HCT116 (cell line): ENCODE data around the gene PIP4K2B. TPM values are rescaled to one million over a fixed set of nuclear protein-coding genes. Genes with fewer than 3 reads are reported as not detected.

Experiments
- ATAC-seq: fragments of 200-7000 bp; cut with Tn5 transposase; 2 replicates; pipeline ENCODE4 v1.9.1; 2020; ENCODE audit warnings: mild to moderate bottlenecking, moderate library complexity
- BruUV-seq: library from RNA; stranded (reverse); fragments of 400-500 nt; replicated peaks from 2 replicates; lab custom pipeline; 2021; lab: Mats Ljungman, UMichigan
- CTCF ChIA-PET: fragments of 300-600 bp; sonication (Branson Sonifier 250); formaldehyde crosslinking; loops from one replicate; lab custom pipeline; 2021; ENCODE audit warnings: antibody characterized with exemption; lab: Charles Lee
- POLR2A ChIA-PET: fragments of 300-600, 350-600 bp; sonication (Branson Sonifier 250); formaldehyde crosslinking; loops from one replicate; lab custom pipeline; 2021; ENCODE audit warnings: antibody characterized with exemption; lab: Charles Lee
- RAD21 ChIA-PET, 2 experiments: fragments of 300-600 bp; sonication (Branson Sonifier 250); formaldehyde crosslinking; loops; one replicate each; lab custom pipeline; 2023; ENCODE audit warnings: low total read pairs in 2 of 2; ENCODE audit not compliant: uncharacterized antibody in 2 of 2, unreplicated experiment in 2 of 2, low non-redundant PET in 1 of 2; lab: Charles Lee
- DNase-seq: peaks from one replicate; pipeline ENCODE4 v3.0.0-alpha.2; 2010; ENCODE audit warnings: low read depth, low spot score
- H2AFZ ChIP-seq: fragments of 200-600 bp; shearing (Covaris generic), sonication (generic); 2 replicates; pipeline ENCODE4 v1.6.1; 2017; ENCODE audit warnings: low read depth, mixed run types, mixed read lengths, antibody characterized with exemption, low read length; ENCODE audit not compliant: poor library complexity, severe bottlenecking
- H3K27ac ChIP-seq: 2 replicates; pipeline ENCODE4 v1.5.1; 2012; ENCODE audit warnings: low read depth, low read length
- H3K27me3 ChIP-seq: fragments of 200-600 bp; sonication (generic); 2 replicates; pipeline ENCODE4 v1.6.1; 2016; ENCODE audit warnings: mixed run types, low read length, mixed read lengths; ENCODE audit not compliant: insufficient read depth
- H3K36me3 ChIP-seq, 2 experiments: fragments of 200-500 bp in 1 of 2; fragments of 200-600 bp in 1 of 2; sonication (Bioruptor generic) in 1 of 2; sonication (generic) in 1 of 2; 2 replicates each; pipeline versions ENCODE4 v1.5.1 to v1.6.1; 2014 to 2016; ENCODE audit warnings: low read length in 2 of 2, inconsistent platforms in 1 of 2, mixed read lengths in 1 of 2, mixed run types in 1 of 2; ENCODE audit not compliant: insufficient read depth in 2 of 2, control insufficient read depth in 1 of 2
- H3K4me1 ChIP-seq, 2 experiments: fragments of 200-600 bp in 1 of 2; sonication (generic) in 1 of 2; 2 replicates each; pipeline versions ENCODE4 v1.5.1 to v1.6.1; 2012 to 2017; ENCODE audit warnings: low read length in 2 of 2, inconsistent platforms in 1 of 2, mild to moderate bottlenecking in 1 of 2, mixed read lengths in 1 of 2, mixed run types in 1 of 2, moderate library complexity in 1 of 2; ENCODE audit not compliant: insufficient read depth in 2 of 2, control insufficient read depth in 1 of 2
- H3K4me2 ChIP-seq: fragments of 200-600 bp; sonication (generic); 2 replicates; pipeline ENCODE4 v1.6.1; 2017; ENCODE audit warnings: mixed run types, low read length, mixed read lengths
- H3K4me3 ChIP-seq, 2 experiments: fragments of 200-600 bp in 1 of 2; sonication (generic) in 1 of 2; replicated peaks in 1 of 2; 2 replicates each; pipeline ENCODE4 v1.5.1; 2011 to 2016; ENCODE audit warnings: low read length in 2 of 2, control low read depth in 1 of 2, low read depth in 1 of 2, mild to moderate bottlenecking in 1 of 2, mixed read lengths in 1 of 2, mixed run types in 1 of 2
- H3K79me2 ChIP-seq: fragments of 200-600 bp; sonication (generic); 2 replicates; pipeline ENCODE4 v1.6.1; 2017; ENCODE audit warnings: mild to moderate bottlenecking, mixed run types, low read length, moderate library complexity, mixed read lengths; ENCODE audit not compliant: insufficient read depth
- H3K9ac ChIP-seq: fragments of 200-600 bp; sonication (generic); 2 replicates; pipeline ENCODE4 v1.6.1; 2016; ENCODE audit warnings: low read length, mixed read lengths
- H3K9me2 ChIP-seq: fragments of 200-600 bp; sonication (generic), shearing (Covaris generic); 2 replicates; pipeline ENCODE4 v1.6.1; 2017; ENCODE audit warnings: mixed run types, mild to moderate bottlenecking, moderate library complexity; ENCODE audit not compliant: insufficient read depth
- H3K9me3 ChIP-seq, 2 experiments: fragments of 200-500 bp in 1 of 2; fragments of 200-600 bp in 1 of 2; sonication (Bioruptor generic) in 1 of 2; sonication (generic) in 1 of 2; 2 replicates each; pipeline ENCODE4 v1.6.1; 2014 to 2017; ENCODE audit warnings: low read length in 2 of 2, mixed read lengths in 2 of 2, inconsistent platforms in 1 of 2, low read depth in 1 of 2, mild to moderate bottlenecking in 1 of 2, mixed run types in 1 of 2, moderate library complexity in 1 of 2; ENCODE audit not compliant: control insufficient read depth in 1 of 2, insufficient read depth in 1 of 2
- H4K20me1 ChIP-seq: fragments of 200-600 bp; sonication (generic), shearing (Covaris generic); 2 replicates; pipeline ENCODE4 v1.6.1; 2017; ENCODE audit warnings: mixed run types, mild to moderate bottlenecking, moderate library complexity; ENCODE audit not compliant: insufficient read depth
- CEBPB ChIP-seq: IDR thresholded peaks from 2 replicates; pipeline ENCODE4 v1.6.1; 2012; ENCODE audit warnings: low read depth
- EZH2 ChIP-seq: fragments of 200-600 bp; sonication (generic); IDR thresholded peaks from 2 replicates; pipeline ENCODE4 v1.6.1; 2017; ENCODE audit warnings: antibody characterized with exemption, mixed run types
- EZH2phosphoT487 ChIP-seq: fragments of 200-600 bp; IDR thresholded peaks from 2 replicates; pipeline ENCODE4 v1.6.1; 2018; ENCODE audit warnings: antibody characterized with exemption, borderline replicate concordance
- RAD21 ChIP-seq: IDR thresholded peaks from 2 replicates; pipeline ENCODE4 v1.6.1; 2012; ENCODE audit warnings: low read depth, mild to moderate bottlenecking
- SIN3A ChIP-seq: IDR thresholded peaks from 2 replicates; pipeline ENCODE4 v1.6.1; 2012; ENCODE audit warnings: low read depth
- SRF ChIP-seq: IDR thresholded peaks from 2 replicates; pipeline ENCODE4 v1.6.1; 2012; ENCODE audit warnings: low read depth
- intact Hi-C: fragments of 100-400 bp; cut with micrococcal nuclease; formaldehyde crosslinking; loops from 2 replicates; pipeline ENCODE4 v1.10.0; 2022
- microRNA-seq: library from miRNA; unstranded; fragments of <30 nt; microRNA quantifications from one replicate; pipeline ENCODE4, GENCODE V29; 2016; ENCODE audit warnings: borderline number of aligned reads
- total RNA-seq: library from RNA; stranded (reverse); gene quantifications from one replicate; pipeline ENCODE4 v1.2.1, GENCODE V29; 2021; ENCODE audit not compliant: unreplicated experiment

Gene PIP4K2B
- total RNA-seq, 1 experiment from 2014 or later, result 40.3 TPM

DNA sequence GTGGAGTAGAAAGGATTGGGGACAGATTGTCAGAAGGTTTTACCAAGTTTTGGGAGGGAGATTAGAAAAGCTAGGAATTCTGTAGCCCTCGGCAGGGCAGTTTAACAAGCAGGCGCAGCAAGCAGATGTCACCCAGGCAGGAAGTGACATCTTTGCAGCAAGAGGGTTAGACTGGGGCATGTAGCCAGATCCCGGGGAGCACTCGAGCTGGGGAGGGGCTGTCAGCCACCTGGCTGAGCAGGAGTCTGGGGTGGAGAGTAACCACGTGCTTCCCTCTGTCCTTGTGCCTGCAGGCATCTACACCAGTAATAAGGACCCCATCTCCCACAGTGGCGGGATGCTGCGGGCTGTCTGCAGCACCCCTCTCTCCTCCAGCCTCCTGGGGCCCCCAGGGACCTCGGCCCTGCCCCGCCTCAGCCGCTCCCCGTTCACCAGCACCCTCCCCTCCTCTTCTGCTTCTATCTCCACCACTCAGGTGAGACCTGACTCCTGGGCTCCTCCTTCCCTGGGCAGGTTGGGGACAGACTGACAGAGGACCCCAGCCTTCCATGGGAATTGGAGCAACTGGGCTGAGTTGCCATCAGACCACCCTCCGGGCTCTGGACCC is 82.1 kb downstream of the PIP4K2B start:
- Histone ChIP-seq H3K4me2 (no peak overlapping the region), H3K4me3 (no peak overlapping the region)
- CTCF ChIA-PET, result no interaction called here

GRCh38 chr17:38716368-38717005 is 82.9 kb downstream of the PIP4K2B start:
- no peak overlapping the region for H2AFZ ChIP-seq
- no peak for DNase-seq
- TF ChIP-seq EZH2phosphoT487 (no peak), SIN3A (no peak), RAD21 (no peak), CEBPB (no peak)
- H3K9me3 ChIP-seq, result no peaks in the 10 kb centered on the region
- BruUV-seq, result no TSS peak
- intact Hi-C loops, result no loop called here
- ATAC-seq, result no peak
- H3K4me2 ChIP-seq, result no peak overlapping the region
- RAD21 ChIA-PET, result no interaction called here
- peaks cover 13 to 27% of the 10 kb centered on the region in 2 experiments for H3K36me3 ChIP-seq
- peaks cover 5 to 24% of the 10 kb centered on the region in 2 experiments for H3K4me1 ChIP-seq
- H4K20me1 ChIP-seq, result no peaks in the 10 kb centered on the region
- no peaks in the 10 kb centered on the region for H3K27me3 ChIP-seq
- no peaks in the 10 kb centered on the region for H3K79me2 ChIP-seq
- CTCF ChIA-PET, result interaction anchor here (0.9 kb wide), 1 partner anchor 19 kb away, joined by 3 read pairs; no protein-coding TSS in a partner anchor
- POLR2A ChIA-PET, result no interaction called here
- no peak overlapping the region for H3K4me3 ChIP-seq
- no peak overlapping the region for H3K9ac ChIP-seq
- no peaks in the 10 kb centered on the region for H3K9me2 ChIP-seq
- no peak overlapping the region for H3K27ac ChIP-seq

More for the DNA sequence above, 82.1 kb downstream of the PIP4K2B start:
- peaks cover 5 to 24% of the 10 kb centered on the region in 2 experiments for H3K4me1 ChIP-seq
- H3K79me2 ChIP-seq, result no peaks in the 10 kb centered on the region
- H3K27ac ChIP-seq, result no peak overlapping the region
- no peaks in the 10 kb centered on the region for H3K9me3 ChIP-seq
- ATAC-seq, result no peak
- no peak overlapping the region for H3K9ac ChIP-seq
- no peaks in the 10 kb centered on the region for H4K20me1 ChIP-seq
- H3K36me3 ChIP-seq, result peaks cover 17 to 21% of the 10 kb centered on the region in 2 experiments
- no TSS peak for BruUV-seq
- intact Hi-C loops, result no loop called here
- H2AFZ ChIP-seq, result no peak overlapping the region
- TF ChIP-seq EZH2, result no peak
- TF ChIP-seq SRF, result no peak
- POLR2A ChIA-PET, result no interaction called here
- no peaks in the 10 kb centered on the region for H3K9me2 ChIP-seq
- DNase-seq, result no peak
- H3K27me3 ChIP-seq, result no peaks in the 10 kb centered on the region
- RAD21 ChIA-PET, result no interaction called here

Small RNA genes lying within 50 kb of the gene (microRNA-seq; reads per million reads assigned to microRNA genes)
- gene MIR4726 (2.8 reads per million), gene MIR4727 (1.2 reads per million)

Other genes starting within 250 kb of the PIP4K2B start
- gene SRCIN1, start 193.6 kb downstream of the PIP4K2B start, total RNA-seq, result 10.5 TPM
- 37.9 TPM for gene EPOP, start 124.6 kb downstream of the PIP4K2B start, total RNA-seq
- 110 TPM for gene MLLT6, start 94.3 kb downstream of the PIP4K2B start, total RNA-seq
- 50.2 TPM for gene CISD3, start 69.2 kb downstream of the PIP4K2B start, total RNA-seq
- 64.6 TPM for gene PCGF2, start 51.2 kb downstream of the PIP4K2B start, total RNA-seq
- gene PSMB3, start 46.8 kb downstream of the PIP4K2B start, total RNA-seq, result 346 TPM
- 23.9 TPM for gene CWC25, start 25.8 kb upstream of the PIP4K2B start, total RNA-seq
- gene RPL23, start 54.2 kb upstream of the PIP4K2B start, total RNA-seq, result 1,631 TPM
- 149 TPM for gene LASP1, start 70.5 kb upstream of the PIP4K2B start, total RNA-seq
- not detected for gene FBXO47, start 167.8 kb upstream of the PIP4K2B start, total RNA-seq